Measurements from ENCODE around the gene AP3S2. TPM values are rescaled to one million over a fixed set of nuclear protein-coding genes. Genes with fewer than 3 reads are reported as not detected.

The AP3S2 gene
- total and polyA plus RNA-seq, 2 experiments from 2014 or later, result 9.4 to 93.3 TPM

DNA sequence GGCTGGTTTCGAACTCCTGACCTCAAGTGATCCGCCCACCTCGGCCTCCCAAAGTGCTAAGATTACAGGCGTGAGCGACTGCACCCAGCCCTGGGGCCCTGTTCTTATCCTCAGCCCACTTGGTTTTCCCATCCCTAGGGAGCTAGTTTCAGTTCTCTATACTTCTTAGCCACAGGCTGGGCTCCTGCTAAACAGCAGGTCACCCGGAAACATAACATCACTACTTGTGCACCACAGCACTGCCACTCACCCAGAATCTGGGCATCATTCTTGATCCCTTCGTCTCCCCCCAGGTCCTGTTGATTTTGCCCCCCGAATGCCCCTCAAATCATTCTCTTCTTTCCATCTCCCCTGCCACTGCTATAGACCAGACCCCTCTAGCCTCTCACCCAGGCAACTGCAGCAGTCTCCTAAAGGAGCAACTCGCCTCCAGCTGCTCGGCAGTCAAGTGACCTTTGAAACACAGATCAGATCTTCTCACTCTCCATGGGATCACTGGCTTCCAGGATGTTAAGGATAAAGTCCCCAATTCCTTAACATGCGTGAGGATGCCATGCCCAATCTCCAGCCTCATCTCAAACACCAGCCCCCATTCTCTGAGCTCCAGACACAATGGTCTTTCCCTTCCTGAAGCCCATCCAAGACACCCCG, 5.6 kb upstream of the AP3S2 start:
- H3K27ac Mint-ChIP-seq, result no peak overlapping the region

More for the DNA sequence above, 5.6 kb upstream of the AP3S2 start:
- H3F3A ChIP-seq (replicated peaks; ENCODE audit: low read depth), result no peaks in the 10 kb centered on the region
- Mint-ChIP-seq H3K4me3 (no peak overlapping the region), H3K9me3 (no peaks in the 10 kb centered on the region), H3K27me3 (ENCODE audit: insufficient read depth, low read depth, poor library complexity) (peaks cover 9% of the 10 kb centered on the region), H3K36me3 (ENCODE audit: low read depth) (0 out of 3 replicates have a peak, but pooled peaks cover 3% of the 10 kb centered on the region), H3K4me1 (peaks cover 6% of the 10 kb centered on the region; the same call in 2 of the 3 replicates)
- TF ChIP-seq, protein P1, sequence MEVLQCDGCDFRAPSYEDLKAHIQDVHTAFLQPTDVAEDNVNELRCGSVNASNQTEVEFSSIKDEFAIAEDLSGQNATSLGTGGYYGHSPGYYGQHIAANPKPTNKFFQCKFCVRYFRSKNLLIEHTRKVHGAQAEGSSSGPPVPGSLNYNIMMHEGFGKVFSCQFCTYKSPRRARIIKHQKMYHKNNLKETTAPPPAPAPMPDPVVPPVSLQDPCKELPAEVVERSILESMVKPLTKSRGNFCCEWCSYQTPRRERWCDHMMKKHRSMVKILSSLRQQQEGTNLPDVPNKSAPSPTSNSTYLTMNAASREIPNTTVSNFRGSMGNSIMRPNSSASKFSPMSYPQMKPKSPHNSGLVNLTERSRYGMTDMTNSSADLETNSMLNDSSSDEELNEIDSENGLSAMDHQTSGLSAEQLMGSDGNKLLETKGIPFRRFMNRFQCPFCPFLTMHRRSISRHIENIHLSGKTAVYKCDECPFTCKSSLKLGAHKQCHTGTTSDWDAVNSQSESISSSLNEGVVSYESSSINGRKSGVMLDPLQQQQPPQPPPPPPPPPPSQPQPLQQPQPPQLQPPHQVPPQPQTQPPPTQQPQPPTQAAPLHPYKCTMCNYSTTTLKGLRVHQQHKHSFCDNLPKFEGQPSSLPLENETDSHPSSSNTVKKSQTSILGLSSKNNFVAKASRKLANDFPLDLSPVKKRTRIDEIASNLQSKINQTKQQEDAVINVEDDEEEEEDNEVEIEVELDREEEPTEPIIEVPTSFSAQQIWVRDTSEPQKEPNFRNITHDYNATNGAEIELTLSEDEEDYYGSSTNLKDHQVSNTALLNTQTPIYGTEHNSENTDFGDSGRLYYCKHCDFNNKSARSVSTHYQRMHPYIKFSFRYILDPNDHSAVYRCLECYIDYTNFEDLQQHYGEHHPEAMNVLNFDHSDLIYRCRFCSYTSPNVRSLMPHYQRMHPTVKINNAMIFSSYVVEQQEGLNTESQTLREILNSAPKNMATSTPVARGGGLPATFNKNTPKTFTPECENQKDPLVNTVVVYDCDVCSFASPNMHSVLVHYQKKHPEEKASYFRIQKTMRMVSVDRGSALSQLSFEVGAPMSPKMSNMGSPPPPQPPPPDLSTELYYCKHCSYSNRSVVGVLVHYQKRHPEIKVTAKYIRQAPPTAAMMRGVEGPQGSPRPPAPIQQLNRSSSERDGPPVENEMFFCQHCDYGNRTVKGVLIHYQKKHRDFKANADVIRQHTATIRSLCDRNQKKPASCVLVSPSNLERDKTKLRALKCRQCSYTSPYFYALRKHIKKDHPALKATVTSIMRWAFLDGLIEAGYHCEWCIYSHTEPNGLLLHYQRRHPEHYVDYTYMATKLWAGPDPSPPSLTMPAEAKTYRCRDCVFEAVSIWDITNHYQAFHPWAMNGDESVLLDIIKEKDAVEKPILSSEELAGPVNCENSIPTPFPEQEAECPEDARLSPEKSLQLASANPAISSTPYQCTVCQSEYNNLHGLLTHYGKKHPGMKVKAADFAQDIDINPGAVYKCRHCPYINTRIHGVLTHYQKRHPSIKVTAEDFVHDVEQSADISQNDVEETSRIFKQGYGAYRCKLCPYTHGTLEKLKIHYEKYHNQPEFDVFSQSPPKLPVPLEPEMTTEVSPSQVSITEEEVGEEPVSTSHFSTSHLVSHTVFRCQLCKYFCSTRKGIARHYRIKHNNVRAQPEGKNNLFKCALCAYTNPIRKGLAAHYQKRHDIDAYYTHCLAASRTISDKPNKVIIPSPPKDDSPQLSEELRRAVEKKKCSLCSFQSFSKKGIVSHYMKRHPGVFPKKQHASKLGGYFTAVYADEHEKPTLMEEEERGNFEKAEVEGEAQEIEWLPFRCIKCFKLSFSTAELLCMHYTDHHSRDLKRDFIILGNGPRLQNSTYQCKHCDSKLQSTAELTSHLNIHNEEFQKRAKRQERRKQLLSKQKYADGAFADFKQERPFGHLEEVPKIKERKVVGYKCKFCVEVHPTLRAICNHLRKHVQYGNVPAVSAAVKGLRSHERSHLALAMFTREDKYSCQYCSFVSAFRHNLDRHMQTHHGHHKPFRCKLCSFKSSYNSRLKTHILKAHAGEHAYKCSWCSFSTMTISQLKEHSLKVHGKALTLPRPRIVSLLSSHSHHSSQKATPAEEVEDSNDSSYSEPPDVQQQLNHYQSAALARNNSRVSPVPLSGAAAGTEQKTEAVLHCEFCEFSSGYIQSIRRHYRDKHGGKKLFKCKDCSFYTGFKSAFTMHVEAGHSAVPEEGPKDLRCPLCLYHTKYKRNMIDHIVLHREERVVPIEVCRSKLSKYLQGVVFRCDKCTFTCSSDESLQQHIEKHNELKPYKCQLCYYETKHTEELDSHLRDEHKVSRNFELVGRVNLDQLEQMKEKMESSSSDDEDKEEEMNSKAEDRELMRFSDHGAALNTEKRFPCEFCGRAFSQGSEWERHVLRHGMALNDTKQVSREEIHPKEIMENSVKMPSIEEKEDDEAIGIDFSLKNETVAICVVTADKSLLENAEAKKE (CRISPR knock-in tag; IDR thresholded peaks at IDR 0.05), result no peak
- TF ChIP-seq STAT1 (IDR thresholded peaks at IDR 0.05; ENCODE audit: unreplicated experiment) (no peak), POLR2AphosphoS5 (IDR thresholded peaks at IDR 0.05; ENCODE audit: low read depth) (no peak), CREB1 (CRISPR knock-in tag; IDR thresholded peaks at IDR 0.05; ENCODE audit: low read depth) (no peak), EZH2 (IDR thresholded peaks at IDR 0.05; ENCODE audit: low read depth, unreplicated experiment) (no peak), ZNF331 (CRISPR knock-in tag; IDR thresholded peaks at IDR 0.05; ENCODE audit: low read depth) (no peak), EZH2phosphoT487 (IDR thresholded peaks at IDR 0.05; ENCODE audit: unreplicated experiment) (no peak), JUNB (IDR thresholded peaks at IDR 0.05; ENCODE audit: unreplicated experiment) (no peak), NANOG (IDR thresholded peaks at IDR 0.05; ENCODE audit: borderline replicate concordance) (no peak), ZNF114 (CRISPR knock-in tag; IDR thresholded peaks at IDR 0.05) (no peak)
- TF ChIP-seq, protein P2, sequence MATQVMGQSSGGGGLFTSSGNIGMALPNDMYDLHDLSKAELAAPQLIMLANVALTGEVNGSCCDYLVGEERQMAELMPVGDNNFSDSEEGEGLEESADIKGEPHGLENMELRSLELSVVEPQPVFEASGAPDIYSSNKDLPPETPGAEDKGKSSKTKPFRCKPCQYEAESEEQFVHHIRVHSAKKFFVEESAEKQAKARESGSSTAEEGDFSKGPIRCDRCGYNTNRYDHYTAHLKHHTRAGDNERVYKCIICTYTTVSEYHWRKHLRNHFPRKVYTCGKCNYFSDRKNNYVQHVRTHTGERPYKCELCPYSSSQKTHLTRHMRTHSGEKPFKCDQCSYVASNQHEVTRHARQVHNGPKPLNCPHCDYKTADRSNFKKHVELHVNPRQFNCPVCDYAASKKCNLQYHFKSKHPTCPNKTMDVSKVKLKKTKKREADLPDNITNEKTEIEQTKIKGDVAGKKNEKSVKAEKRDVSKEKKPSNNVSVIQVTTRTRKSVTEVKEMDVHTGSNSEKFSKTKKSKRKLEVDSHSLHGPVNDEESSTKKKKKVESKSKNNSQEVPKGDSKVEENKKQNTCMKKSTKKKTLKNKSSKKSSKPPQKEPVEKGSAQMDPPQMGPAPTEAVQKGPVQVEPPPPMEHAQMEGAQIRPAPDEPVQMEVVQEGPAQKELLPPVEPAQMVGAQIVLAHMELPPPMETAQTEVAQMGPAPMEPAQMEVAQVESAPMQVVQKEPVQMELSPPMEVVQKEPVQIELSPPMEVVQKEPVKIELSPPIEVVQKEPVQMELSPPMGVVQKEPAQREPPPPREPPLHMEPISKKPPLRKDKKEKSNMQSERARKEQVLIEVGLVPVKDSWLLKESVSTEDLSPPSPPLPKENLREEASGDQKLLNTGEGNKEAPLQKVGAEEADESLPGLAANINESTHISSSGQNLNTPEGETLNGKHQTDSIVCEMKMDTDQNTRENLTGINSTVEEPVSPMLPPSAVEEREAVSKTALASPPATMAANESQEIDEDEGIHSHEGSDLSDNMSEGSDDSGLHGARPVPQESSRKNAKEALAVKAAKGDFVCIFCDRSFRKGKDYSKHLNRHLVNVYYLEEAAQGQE (IDR thresholded peaks at IDR 0.05; ENCODE audit: unreplicated experiment), result no peak
- TF ChIP-seq, protein P3, sequence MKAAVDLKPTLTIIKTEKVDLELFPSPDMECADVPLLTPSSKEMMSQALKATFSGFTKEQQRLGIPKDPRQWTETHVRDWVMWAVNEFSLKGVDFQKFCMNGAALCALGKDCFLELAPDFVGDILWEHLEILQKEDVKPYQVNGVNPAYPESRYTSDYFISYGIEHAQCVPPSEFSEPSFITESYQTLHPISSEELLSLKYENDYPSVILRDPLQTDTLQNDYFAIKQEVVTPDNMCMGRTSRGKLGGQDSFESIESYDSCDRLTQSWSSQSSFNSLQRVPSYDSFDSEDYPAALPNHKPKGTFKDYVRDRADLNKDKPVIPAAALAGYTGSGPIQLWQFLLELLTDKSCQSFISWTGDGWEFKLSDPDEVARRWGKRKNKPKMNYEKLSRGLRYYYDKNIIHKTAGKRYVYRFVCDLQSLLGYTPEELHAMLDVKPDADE (IDR thresholded peaks at IDR 0.05), result no peak
- TF ChIP-seq, protein P4, sequence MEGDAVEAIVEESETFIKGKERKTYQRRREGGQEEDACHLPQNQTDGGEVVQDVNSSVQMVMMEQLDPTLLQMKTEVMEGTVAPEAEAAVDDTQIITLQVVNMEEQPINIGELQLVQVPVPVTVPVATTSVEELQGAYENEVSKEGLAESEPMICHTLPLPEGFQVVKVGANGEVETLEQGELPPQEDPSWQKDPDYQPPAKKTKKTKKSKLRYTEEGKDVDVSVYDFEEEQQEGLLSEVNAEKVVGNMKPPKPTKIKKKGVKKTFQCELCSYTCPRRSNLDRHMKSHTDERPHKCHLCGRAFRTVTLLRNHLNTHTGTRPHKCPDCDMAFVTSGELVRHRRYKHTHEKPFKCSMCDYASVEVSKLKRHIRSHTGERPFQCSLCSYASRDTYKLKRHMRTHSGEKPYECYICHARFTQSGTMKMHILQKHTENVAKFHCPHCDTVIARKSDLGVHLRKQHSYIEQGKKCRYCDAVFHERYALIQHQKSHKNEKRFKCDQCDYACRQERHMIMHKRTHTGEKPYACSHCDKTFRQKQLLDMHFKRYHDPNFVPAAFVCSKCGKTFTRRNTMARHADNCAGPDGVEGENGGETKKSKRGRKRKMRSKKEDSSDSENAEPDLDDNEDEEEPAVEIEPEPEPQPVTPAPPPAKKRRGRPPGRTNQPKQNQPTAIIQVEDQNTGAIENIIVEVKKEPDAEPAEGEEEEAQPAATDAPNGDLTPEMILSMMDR (conservative IDR thresholded peaks at IDR 0.05; ENCODE audit: low read depth in 2 of 2), result no peak
- no peak for ATAC-seq
- no peak overlapping the region for H2AFZ ChIP-seq
- H3K79me2 ChIP-seq (replicated peaks; ENCODE audit: insufficient read depth), result no peaks in the 10 kb centered on the region
- H3K4me2 ChIP-seq, result no peak overlapping the region
- H3K27me3 ChIP-seq (ENCODE audit: insufficient read depth), result no peaks in the 10 kb centered on the region
- H3K9me2 ChIP-seq (ENCODE audit: insufficient read depth), result no peaks in the 10 kb centered on the region
- no peaks in the 10 kb centered on the region for H4K20me1 ChIP-seq (replicated peaks; ENCODE audit: insufficient read depth)
- H3K36me3 ChIP-seq (ENCODE audit: insufficient read depth), result no peaks in the 10 kb centered on the region
- H3K27ac ChIP-seq (ENCODE audit: low read depth), result no peak overlapping the region
- DNase-seq (ENCODE audit: low spot score), result no peak
- H3K4me1 ChIP-seq (ENCODE audit: insufficient read depth), result no peaks in the 10 kb centered on the region
- H3K4me3 ChIP-seq, result no peak overlapping the region

Data from GM23338 (cell line).